Measurements from ENCODE around the gene ERBB4. TPM values are rescaled to one million over a fixed set of nuclear protein-coding genes. Genes with fewer than 3 reads are reported as not detected.

The ERBB4 gene
- total and polyA plus RNA-seq, 10 of the 15 experiments (the other 5 are each of a cell fraction or from before 2014, with no cell fraction given): under 0.01 to 0.23 (median 0.01) TPM; not detected in 4

DNA sequence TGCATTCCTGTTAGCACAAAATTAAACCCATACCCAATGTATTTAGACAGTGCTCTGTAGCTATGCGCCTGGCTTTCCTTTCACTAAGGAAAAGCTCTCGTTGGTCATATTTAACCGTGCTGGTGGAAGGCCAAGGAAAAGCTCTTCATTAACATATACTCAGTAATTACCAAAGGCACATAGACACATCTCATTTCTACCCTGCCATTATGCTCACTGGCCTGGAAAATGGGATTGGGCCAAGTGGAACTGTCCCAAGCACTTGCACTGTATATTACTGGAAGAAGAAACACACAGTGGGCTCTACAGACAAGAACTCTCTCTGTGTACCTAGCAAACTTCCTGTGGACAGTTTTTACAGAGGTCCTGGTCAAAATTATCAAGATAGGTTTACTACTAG is 274.4 kb downstream of the ERBB4 start (continued):
- TF ChIP-seq ZBTB4 (CRISPR knock-in tag; IDR thresholded peaks at IDR 0.05): no peak
- no peak for TF ChIP-seq LARP7 (IDR thresholded peaks at IDR 0.05)
- no peak for TF ChIP-seq PML (IDR thresholded peaks at IDR 0.05; ENCODE audit: low read length)
- no peak for TF ChIP-seq RAD21 (IDR thresholded peaks at IDR 0.05; ENCODE audit: insufficient read depth, low read depth, low read length)
- no peak for TF ChIP-seq ZBTB11 (CRISPR knock-in tag; IDR thresholded peaks at IDR 0.05)
- TF ChIP-seq CEBPB (IDR thresholded peaks at IDR 0.05; ENCODE audit: borderline replicate concordance in 1 of 2, low read depth in 2 of 2, low read length in 2 of 2): no peak
- no peak for TF ChIP-seq PBX3 (IDR thresholded peaks at IDR 0.05; ENCODE audit: insufficient replicate concordance, low read depth, low read length)
- TF ChIP-seq ZNF384 (IDR thresholded peaks at IDR 0.05; ENCODE audit: borderline replicate concordance, low read depth, low read length): no peak
- no peak for TF ChIP-seq SMAD1 (IDR thresholded peaks at IDR 0.05; ENCODE audit: low read depth, partially characterized antibody)
- no peak for TF ChIP-seq SMC3 (IDR thresholded peaks at IDR 0.05; ENCODE audit: borderline replicate concordance, low read length)
- TF ChIP-seq PAX5 (IDR thresholded peaks at IDR 0.05; ENCODE audit: borderline replicate concordance, low read depth, low read length): no peak
- TF ChIP-seq YBX1 (IDR thresholded peaks at IDR 0.05): no peak
- no peak for TF ChIP-seq CHD4 (IDR thresholded peaks at IDR 0.05)
